HEK293T (cell line): ENCODE results near the gene DUSP6.
"Not testable (repeated sequence)": the region's sequence is repeated elsewhere in the genome, so short reads cannot be mapped to it uniquely, and the experiment has no call there.

Experiments used
- CTCF ChIA-PET: fragments of 350-600 bp; formaldehyde crosslinking; extraction: SDS; loops from one replicate; lab custom pipeline; 2021; ENCODE audit warnings: antibody characterized with exemption, inconsistent platforms; lab: Yijun Ruan, JAX
- POLR2A ChIA-PET: fragments of 350-600 bp; formaldehyde crosslinking; extraction: SDS; loops from one replicate; lab custom pipeline; 2020; ENCODE audit warnings: antibody characterized with exemption, inconsistent platforms; lab: Yijun Ruan, JAX
- DNase-seq: peaks from one replicate; pipeline ENCODE4 v3.0.0; 2012; ENCODE audit warnings: mixed read lengths; ENCODE audit errors: extremely low spot score
- ARNT ChIP-seq: fragments of 450-650 bp; IDR thresholded peaks from 2 replicates; pipeline ENCODE4 v1.6.1; 2017; ENCODE audit warnings: mild to moderate bottlenecking
- BHLHE40 ChIP-seq: fragments of 450-650 bp; IDR thresholded peaks from 2 replicates; pipeline ENCODE4 v1.6.1; 2016; ENCODE audit warnings: mild to moderate bottlenecking, moderate library complexity, borderline replicate concordance
- CTBP1 ChIP-seq: fragments of 450-650 bp; IDR thresholded peaks from 2 replicates; pipeline ENCODE4 v1.6.1; 2016; ENCODE audit warnings: borderline replicate concordance
- ELF4 ChIP-seq: fragments of 450-650 bp; IDR thresholded peaks from 2 replicates; pipeline ENCODE4 v1.6.1; 2017; ENCODE audit warnings: antibody characterized with exemption
- FOXA1 ChIP-seq: fragments of 450-650 bp; IDR thresholded peaks from 2 replicates; pipeline ENCODE4 v1.6.1; 2016; ENCODE audit warnings: mild to moderate bottlenecking
- FOXK2 ChIP-seq: fragments of 450-650 bp; IDR thresholded peaks from 2 replicates; pipeline ENCODE4 v1.6.1; 2016; ENCODE audit warnings: mild to moderate bottlenecking
- FOXM1 ChIP-seq: fragments of 450-650 bp; IDR thresholded peaks from 2 replicates; pipeline ENCODE4 v1.6.1; 2017; ENCODE audit warnings: mild to moderate bottlenecking, borderline replicate concordance
- HDGF ChIP-seq: fragments of 450-650 bp; IDR thresholded peaks from 2 replicates; pipeline ENCODE4 v1.6.1; 2017; ENCODE audit warnings: antibody characterized with exemption, borderline replicate concordance
- L3MBTL2 ChIP-seq: fragments of 450-650 bp; conservative IDR thresholded peaks from 2 replicates; pipeline ENCODE4 v1.6.1; 2016; ENCODE audit warnings: mild to moderate bottlenecking
- LEF1 ChIP-seq: fragments of 450-650 bp; IDR thresholded peaks from 2 replicates; pipeline ENCODE4 v1.6.1; 2017; ENCODE audit warnings: mild to moderate bottlenecking, borderline replicate concordance
- NFRKB ChIP-seq: fragments of 450-650 bp; IDR thresholded peaks from 2 replicates; pipeline ENCODE4 v1.6.1; 2016; ENCODE audit warnings: mild to moderate bottlenecking, moderate library complexity
- PKNOX1 ChIP-seq: fragments of 450-650 bp; IDR thresholded peaks from 2 replicates; pipeline ENCODE4 v1.6.1; 2016
- SP1 ChIP-seq: fragments of 450-650 bp; IDR thresholded peaks from 2 replicates; pipeline ENCODE4 v1.6.1; 2017
- SUZ12 ChIP-seq: fragments of 450-650 bp; IDR thresholded peaks from 2 replicates; pipeline ENCODE4 v1.6.1; 2016; ENCODE audit warnings: mild to moderate bottlenecking
- TARDBP ChIP-seq: fragments of 450-650 bp; IDR thresholded peaks from 2 replicates; pipeline ENCODE4 v1.6.1; 2016
- ZNF384 ChIP-seq: fragments of 450-650 bp; IDR thresholded peaks from 2 replicates; pipeline ENCODE4 v1.6.1; 2016

The DUSP6 gene

GRCh38 chr12:89340861-89341260, 11.4 kb downstream of the DUSP6 start:
- no peak for DNase-seq
- no peak for TF ChIP-seq SUZ12
- TF ChIP-seq LEF1: no peak
- TF ChIP-seq SP1: no peak
- TF ChIP-seq PKNOX1: no peak
- no peak for TF ChIP-seq TARDBP
- TF ChIP-seq CTBP1: no peak
- POLR2A ChIA-PET: no interaction called here
- CTCF ChIA-PET: no interaction called here

GRCh38 chr12:89339526-89339925, 12.8 kb downstream of the DUSP6 start:
- ChIA-PET CTCF (no interaction called here), POLR2A (no interaction called here)

DNA sequence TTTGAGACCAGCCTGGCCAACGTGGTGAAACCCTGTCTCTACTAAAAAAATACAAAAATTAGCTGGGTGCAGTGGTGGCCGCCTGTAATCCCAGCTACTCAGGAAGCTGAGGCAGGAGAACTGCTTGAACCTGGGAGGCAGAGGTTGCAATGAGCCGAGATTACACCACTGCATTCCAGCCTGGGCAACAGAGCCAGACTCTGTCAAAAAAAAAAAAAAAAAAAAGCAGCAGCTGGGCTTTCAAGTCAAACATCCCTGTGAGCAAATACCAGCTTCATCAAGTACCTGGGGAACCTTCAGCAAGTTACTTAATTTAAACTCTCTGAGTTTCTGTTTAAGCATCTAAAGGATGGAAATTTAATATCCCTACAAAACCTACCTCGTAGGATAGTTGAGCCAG, 15.2 kb downstream of the DUSP6 start:
- POLR2A ChIA-PET, DNase-seq: not testable (repeated sequence)
- CTCF ChIA-PET: interaction anchor here (0.6 kb wide), 1 partner anchor 125 kb away, joined by 3 read pairs; no protein-coding TSS in a partner anchor

More at GRCh38 chr12:89339526-89339925, 12.8 kb downstream of the DUSP6 start:
- TF ChIP-seq HDGF: no peak
- TF ChIP-seq TARDBP: no peak
- no peak for TF ChIP-seq PKNOX1
- TF ChIP-seq SUZ12: no peak
- no peak for TF ChIP-seq L3MBTL2
- no peak for TF ChIP-seq LEF1
- TF ChIP-seq FOXA1: no peak
- TF ChIP-seq BHLHE40: no peak
- no peak for TF ChIP-seq SP1
- no peak for TF ChIP-seq ZNF384
- TF ChIP-seq NFRKB: no peak
- no peak for TF ChIP-seq FOXK2
- no peak for TF ChIP-seq ELF4
- no peak for DNase-seq

DNA sequence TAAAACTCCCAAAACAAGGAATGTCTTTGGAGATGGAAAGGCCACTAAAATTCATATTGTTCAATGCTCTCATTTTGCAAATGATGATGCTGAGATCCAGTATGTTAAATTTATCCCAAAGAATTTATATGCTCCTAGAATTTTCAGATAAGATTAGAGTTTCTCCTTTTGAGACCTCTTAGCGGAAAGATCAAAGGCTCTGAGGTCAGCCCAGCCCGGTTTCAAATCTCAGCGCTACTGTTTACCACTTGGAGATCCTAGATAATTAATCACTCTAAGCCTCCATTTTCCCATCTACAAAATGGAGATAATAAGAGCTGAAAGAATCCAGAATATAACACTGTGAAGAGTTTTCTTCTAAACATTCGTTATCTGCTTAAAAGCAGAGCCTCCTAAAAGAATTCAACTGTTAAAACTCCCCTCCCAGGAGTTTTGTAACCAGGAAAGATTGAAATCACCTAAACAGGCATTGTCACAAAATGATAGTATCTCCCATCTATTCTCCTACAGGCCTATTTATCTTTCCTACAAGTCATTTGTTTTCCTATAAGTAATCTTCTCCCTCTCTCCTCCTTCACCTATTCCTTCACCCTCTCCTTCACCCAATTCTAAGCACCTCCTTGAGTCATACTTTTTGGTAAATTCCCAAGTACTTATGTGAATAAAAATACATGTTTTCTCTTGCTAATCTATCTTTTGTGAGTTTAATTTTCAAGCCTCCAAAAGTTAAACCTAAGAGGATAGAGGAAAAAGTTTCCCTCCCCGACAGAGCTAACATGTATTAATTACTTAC, 16.7 kb downstream of the DUSP6 start:
- POLR2A ChIA-PET: no interaction called here
- CTCF ChIA-PET: interaction anchor here (0.5 kb wide), 1 partner anchor 201 kb away, joined by 4 read pairs; no protein-coding TSS in a partner anchor
- DNase-seq: no peak
- TF ChIP-seq FOXM1 (no peak), FOXK2 (no peak), CTBP1 (no peak), NFRKB (no peak), BHLHE40 (no peak), ELF4 (no peak)

GRCh38 chr12:89334548-89335169, 17.6 kb downstream of the DUSP6 start:
- POLR2A ChIA-PET: no interaction called here
- CTCF ChIA-PET: interaction anchor here (1.1 kb wide), 1 partner anchor 17 kb away, joined by 4 read pairs; the partner anchor contains the start of gene DUSP6
- TF ChIP-seq PKNOX1: no peak
- TF ChIP-seq FOXM1: no peak
- no peak for TF ChIP-seq LEF1
- no peak for TF ChIP-seq NFRKB
- no peak for TF ChIP-seq ZNF384
- no peak for TF ChIP-seq ELF4
- TF ChIP-seq ARNT: no peak
- no peak for TF ChIP-seq HDGF
- TF ChIP-seq FOXA1: no peak
- no peak for DNase-seq

DNA sequence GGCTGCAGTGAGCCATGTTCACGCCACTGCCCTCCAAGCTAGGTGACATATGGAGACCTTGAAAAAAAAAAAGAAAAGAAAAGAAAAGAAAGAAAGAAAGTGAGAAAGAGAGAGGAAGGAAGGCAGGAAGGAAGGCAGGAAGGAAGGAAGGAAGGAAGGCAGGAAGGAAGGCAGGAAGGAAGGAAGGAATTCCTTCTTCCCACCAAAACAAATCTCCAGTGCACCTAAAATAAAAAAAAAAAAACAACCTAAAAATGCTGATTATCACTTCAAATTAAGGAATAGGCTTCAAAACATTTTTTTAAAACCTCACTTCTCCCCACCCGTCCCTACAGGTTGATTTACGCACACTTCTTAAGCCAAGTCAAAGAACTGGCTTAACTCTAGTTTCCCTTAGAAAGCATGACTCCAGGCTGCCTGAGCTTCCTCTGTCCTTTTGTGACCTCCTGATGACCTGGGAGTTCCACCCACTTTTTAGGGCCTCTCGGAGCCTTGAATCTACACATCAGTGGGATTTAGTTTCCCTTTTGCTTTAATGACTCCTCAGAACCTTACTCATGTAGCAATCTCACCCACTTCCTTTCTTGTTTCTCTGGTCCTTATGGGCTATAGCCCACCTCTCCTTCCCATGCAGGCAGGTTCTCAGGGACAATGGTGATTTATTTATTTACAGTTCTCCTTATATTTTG, 18.6 kb downstream of the DUSP6 start:
- ChIA-PET POLR2A (no interaction called here), CTCF (interaction anchor here (1.1 kb wide), 1 partner anchor 18 kb away, joined by 4 read pairs; the partner anchor contains the start of gene DUSP6)
- 0 out of 2 replicates have a peak, but pooled peaks have one; percentile 12 for TF ChIP-seq PKNOX1
- TF ChIP-seq TARDBP: no peak
- no peak for DNase-seq
